ENCODE results near the gene RIMBP2. TPM values are rescaled to one million over a fixed set of nuclear protein-coding genes. Genes with fewer than 3 reads are reported as not detected.

The RIMBP2 gene
- total RNA-seq, 1 donor from 2014 or later: 0.27 TPM

DNA sequence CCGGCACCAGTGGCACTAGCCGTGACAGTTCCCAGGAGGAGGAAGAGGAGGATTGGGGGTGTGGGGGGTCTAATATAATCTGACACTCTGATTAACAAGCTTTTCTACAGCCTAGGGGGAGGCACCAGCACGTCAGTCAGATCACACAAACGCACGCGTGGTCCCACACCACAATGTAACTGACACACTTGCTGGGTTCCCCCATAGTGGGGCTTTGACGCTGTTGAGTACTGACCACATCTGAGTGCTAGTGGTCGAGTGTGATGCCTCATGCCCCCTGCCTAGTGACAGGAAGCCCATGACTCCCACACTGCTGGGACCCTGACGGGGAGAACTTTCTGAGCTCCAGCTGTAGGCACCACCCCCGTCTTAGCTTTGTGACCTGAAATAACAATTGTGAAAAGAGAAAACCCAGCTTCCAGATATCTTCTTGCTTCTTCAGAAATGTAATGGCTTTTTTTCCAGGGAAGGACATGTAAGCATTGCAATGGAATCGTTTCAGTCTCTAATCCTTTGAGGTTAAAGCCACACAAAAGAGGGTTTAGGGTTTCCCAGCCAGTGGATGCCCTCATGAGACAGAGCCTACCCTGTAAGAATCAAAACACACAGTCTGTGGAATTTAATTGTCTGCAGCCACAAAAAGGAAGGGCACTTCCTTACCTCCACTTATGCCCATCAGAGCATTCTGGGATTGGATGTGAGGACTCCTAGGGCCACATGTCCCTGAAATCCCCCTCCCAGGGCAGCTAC, 194.5 kb downstream of the RIMBP2 start:
- Histone ChIP-seq H3K36me3 (no peaks in the 10 kb centered on the region), H3K4me1 (no peaks in the 10 kb centered on the region), H3K4me3 (no peak overlapping the region), H3K27me3 (ENCODE audit: low read depth) (peaks cover 12% of the 10 kb centered on the region), H3K27ac (no peak overlapping the region), H3K9me3 (no peaks in the 10 kb centered on the region)
- ATAC-seq: no peak
- no peak for TF ChIP-seq CTCF (IDR thresholded peaks at IDR 0.05)
- DNase-seq: no peak
- intact Hi-C loops (cut with DNase I): no loop called here

- ATAC-seq (no peak), DNase-seq (no peak)
- Histone ChIP-seq H3K4me1 (no peaks in the 10 kb centered on the region), H3K9me3 (no peaks in the 10 kb centered on the region), H3K4me3 (no peak overlapping the region), H3K27ac (no peak overlapping the region), H3K27me3 (ENCODE audit: low read depth) (peaks cover 12% of the 10 kb centered on the region), H3K36me3 (no peaks in the 10 kb centered on the region)
- intact Hi-C loops (cut with DNase I): no loop called here
- TF ChIP-seq CTCF (IDR thresholded peaks at IDR 0.05): no peak
These were observed 195.3 kb downstream of the RIMBP2 start for GRCh38 chr12:130520784-130521183.

DNA sequence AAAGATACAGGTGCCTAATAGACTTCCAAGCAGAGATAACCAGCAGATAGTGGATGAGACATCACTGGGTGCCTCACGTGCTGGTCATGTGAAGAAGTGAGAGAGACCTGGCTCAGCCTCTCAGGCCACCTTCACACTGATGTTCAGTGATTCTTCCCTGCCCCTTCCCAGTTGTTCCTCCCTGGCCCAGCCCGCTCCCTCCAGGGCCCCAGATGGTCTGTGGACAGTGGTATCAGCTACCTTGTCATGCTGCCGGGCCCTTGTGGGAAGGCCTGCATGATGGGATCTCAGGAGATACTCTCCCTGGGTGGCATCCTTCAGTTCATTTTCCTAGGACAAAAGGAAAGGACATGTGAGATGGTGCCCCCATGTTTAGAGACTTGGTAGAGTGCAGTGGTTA, 198.5 kb downstream of the RIMBP2 start:
- no peak for TF ChIP-seq CTCF (IDR thresholded peaks at IDR 0.05)
- Histone ChIP-seq H3K4me3 (no peak overlapping the region), H3K36me3 (no peaks in the 10 kb centered on the region), H3K4me1 (no peaks in the 10 kb centered on the region), H3K27me3 (ENCODE audit: low read depth) (peaks cover 9% of the 10 kb centered on the region), H3K9me3 (no peaks in the 10 kb centered on the region), H3K27ac (no peak overlapping the region)
- intact Hi-C loops (cut with DNase I): no loop called here
- DNase-seq: no peak
- ATAC-seq: no peak

DNA sequence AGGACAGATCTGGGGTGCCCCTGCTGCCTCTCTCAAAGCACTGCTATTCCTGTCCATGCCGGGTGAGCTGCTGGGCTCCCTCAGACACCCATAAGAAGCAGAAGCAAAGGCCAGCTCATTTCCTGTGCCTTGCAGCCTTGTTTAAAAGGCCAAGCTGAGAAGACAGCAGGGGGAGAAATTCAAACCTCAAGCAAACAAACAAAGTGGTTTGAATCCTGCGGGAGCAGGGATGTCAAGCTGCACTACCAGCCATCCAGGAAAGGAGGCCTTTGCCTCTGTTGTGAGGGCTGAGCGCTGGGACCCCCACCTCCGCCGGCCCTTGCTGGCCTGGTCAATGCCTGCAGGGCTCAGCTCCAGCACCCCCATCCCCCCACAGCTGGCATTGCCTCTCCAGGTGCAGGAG, 201.9 kb downstream of the RIMBP2 start:
- no peak for DNase-seq
- TF ChIP-seq CTCF (IDR thresholded peaks at IDR 0.05): no peak
- no peaks in the 10 kb centered on the region for H3K4me1 ChIP-seq
- H3K9me3 ChIP-seq: no peaks in the 10 kb centered on the region
- no peak overlapping the region for H3K4me3 ChIP-seq
- H3K27ac ChIP-seq: no peak overlapping the region
- intact Hi-C loops (cut with DNase I): no loop called here
- ATAC-seq: no peak
- H3K27me3 ChIP-seq (ENCODE audit: low read depth): peaks cover 6% of the 10 kb centered on the region
- no peaks in the 10 kb centered on the region for H3K36me3 ChIP-seq

- intact Hi-C loops (cut with DNase I): no loop called here
These were observed 202.5 kb downstream of the RIMBP2 start for GRCh38 chr12:130513556-130513955.

More at GRCh38 chr12:130513556-130513955, 202.5 kb downstream of the RIMBP2 start:
- no peak for TF ChIP-seq CTCF (IDR thresholded peaks at IDR 0.05)
- no peak overlapping the region for H3K4me3 ChIP-seq
- no peaks in the 10 kb centered on the region for H3K36me3 ChIP-seq
- H3K27ac ChIP-seq: no peak overlapping the region
- DNase-seq (no peak), ATAC-seq (no peak)
- peaks cover 6% of the 10 kb centered on the region for H3K27me3 ChIP-seq (ENCODE audit: low read depth)
- no peaks in the 10 kb centered on the region for H3K9me3 ChIP-seq
- H3K4me1 ChIP-seq: no peaks in the 10 kb centered on the region
